Dermis microvascular lymphatic vessel endothelial cell (primary cell): ENCODE data around the gene PCTP. TPM values are rescaled to one million over a fixed set of nuclear protein-coding genes. Genes with fewer than 3 reads are reported as not detected.

Experiments used
- DNase-seq, 2 donors: peaks; one replicate each; pipeline versions ENCODE4 v3.0.0 to v3.0.0-alpha.2; 2010; ENCODE audit warnings: low read depth in 2 of 2
- total RNA-seq: library from RNA; depleted of rRNA; stranded (reverse); fragments of >200 nt; gene quantifications from 2 replicates; pipeline ENCODE4 v1.2.1, GENCODE V29; 2014

Gene PCTP
- 26.0 and 26.3 TPM in 2 replicates for total RNA-seq

GRCh38 chr17:55750750-55751657 is at the start of gene PCTP:
TSS of gene PCTP (plus strand) at chr17:55751051. CDS start at chr17:55751104, 53 bp downstream.
- peak in 1 of 2 donors; percentile 73 for DNase-seq

- no peak for DNase-seq
Measured at GRCh38 chr17:55702150-55702549, 48.7 kb upstream of the PCTP start.

GRCh38 chr17:55704401-55704800 is 46.5 kb upstream of the PCTP start:
- no peak for DNase-seq

- DNase-seq, result no peak
Measured at GRCh38 chr17:55705847-55706246, 45.0 kb upstream of the PCTP start.

- DNase-seq, result no peak
Measured at GRCh38 chr17:55706808-55707773, 43.8 kb upstream of the PCTP start.

GRCh38 chr17:55708175-55708974 is 42.5 kb upstream of the PCTP start:
- no peak for DNase-seq

- DNase-seq, result no peak
Measured at GRCh38 chr17:55709440-55709839, 41.4 kb upstream of the PCTP start.

- no peak for DNase-seq
Measured at GRCh38 chr17:55709984-55710383, 40.9 kb upstream of the PCTP start.

GRCh38 chr17:55710410-55710809 is 40.4 kb upstream of the PCTP start:
- DNase-seq, result peak; percentile 40 to 55

GRCh38 chr17:55710829-55711496 is 39.9 kb upstream of the PCTP start:
- peak; percentile 70 to 85 for DNase-seq

GRCh38 chr17:55717432-55717831 is 33.4 kb upstream of the PCTP start:
- DNase-seq, result no peak

- peak; percentile 66 to 78 for DNase-seq
Measured at GRCh38 chr17:55717898-55718735, 32.7 kb upstream of the PCTP start.

- no peak for DNase-seq
Measured at GRCh38 chr17:55720919-55721836, 29.7 kb upstream of the PCTP start.

- no peak for DNase-seq
Measured at GRCh38 chr17:55722016-55722736, 28.7 kb upstream of the PCTP start.

GRCh38 chr17:55722742-55723487 is 27.9 kb upstream of the PCTP start, which contains the start of gene TMEM100:
TSS of gene TMEM100 (minus strand) at chr17:55722864. CDS start at chr17:55721070, 1,794 bp downstream.
- DNase-seq, result peak; percentile 85 to 91

GRCh38 chr17:55723488-55723848 is 27.4 kb upstream of the PCTP start:
- no peak for DNase-seq

- DNase-seq, result peak in 1 of 2 donors; percentile 52
Measured at GRCh38 chr17:55726440-55726839, 24.4 kb upstream of the PCTP start.
